IMR-90 (cell line): ENCODE measurements around the gene NCOA7. TPM values are rescaled to one million over a fixed set of nuclear protein-coding genes. Genes with fewer than 3 reads are reported as not detected.

Experiments
- ATAC-seq: fragments of 200-7000 bp; cut with Tn5 transposase; 2 replicates; pipeline ENCODE4 v1.9.1; 2020; ENCODE audit warnings: low read depth, mild to moderate bottlenecking, moderate library complexity
- BruUV-seq: library from RNA; stranded (reverse); fragments of 400-500 nt; replicated peaks from 2 replicates; lab custom pipeline; 2021; lab: Mats Ljungman, UMichigan
- CTCF ChIA-PET: fragments of 300-600 bp; formaldehyde crosslinking; extraction: SDS; loops from one replicate; lab custom pipeline; 2021; ENCODE audit warnings: antibody characterized with exemption; lab: Yijun Ruan, JAX
- POLR2A ChIA-PET: fragments of 300-600 bp; sonication (Branson Sonifier 250); formaldehyde crosslinking; loops from one replicate; lab custom pipeline; 2022; ENCODE audit warnings: antibody characterized with exemption; ENCODE audit not compliant: unreplicated experiment; lab: Charles Lee
- DNase-seq: peaks from one replicate; pipeline ENCODE4 v3.0.0; 2013
- H2AFZ ChIP-seq: replicated peaks from 2 replicates; pipeline ENCODE3; 2013; ENCODE audit warnings: low read length, mild to moderate bottlenecking; ENCODE audit not compliant: poor library complexity
- H2AK5ac ChIP-seq: 2 replicates; pipeline ENCODE4 v1.6.1; 2013; ENCODE audit warnings: low read depth, low read length, inconsistent platforms
- H2AK9ac ChIP-seq: replicated peaks from 2 replicates; pipeline ENCODE3; 2013; ENCODE audit warnings: mild to moderate bottlenecking, low read depth, low read length, moderate library complexity; ENCODE audit not compliant: poor library complexity
- H2BK120ac ChIP-seq: 2 replicates; pipeline ENCODE4 v1.6.1; 2013; ENCODE audit warnings: low read depth, low read length, inconsistent platforms
- H2BK15ac ChIP-seq: 3 replicates; pipeline ENCODE4 v1.6.1; 2013; ENCODE audit warnings: low read depth, low read length, inconsistent platforms
- H2BK20ac ChIP-seq: 2 replicates; pipeline ENCODE4 v1.6.1; 2013; ENCODE audit warnings: low read depth, mild to moderate bottlenecking, inconsistent platforms, low read length, moderate library complexity
- H2BK5ac ChIP-seq: 2 replicates; pipeline ENCODE4 v1.6.1; 2013; ENCODE audit warnings: mild to moderate bottlenecking, low read depth, low read length, inconsistent platforms; ENCODE audit not compliant: poor library complexity, severe bottlenecking
- H3K14ac ChIP-seq: replicated peaks from 2 replicates; pipeline ENCODE4 v1.6.1; 2013; ENCODE audit warnings: low read depth, low read length, inconsistent platforms
- H3K18ac ChIP-seq: 2 replicates; pipeline ENCODE4 v1.6.1; 2013; ENCODE audit warnings: low read depth, low read length, control low read depth
- H3K23ac ChIP-seq: 2 replicates; pipeline ENCODE4 v1.6.1; 2013; ENCODE audit warnings: low read depth, low read length, inconsistent platforms
- H3K27ac ChIP-seq: 2 replicates; pipeline ENCODE4 v1.5.1; 2013; ENCODE audit warnings: mild to moderate bottlenecking, control low read depth, low read length; ENCODE audit not compliant: insufficient read depth
- H3K27me3 ChIP-seq: 2 replicates; pipeline ENCODE4 v1.6.1; 2013; ENCODE audit warnings: low read length; ENCODE audit not compliant: control insufficient read depth, insufficient read depth
- H3K36me3 ChIP-seq: 2 replicates; pipeline ENCODE4 v1.6.1; 2013; ENCODE audit warnings: low read length, mixed read lengths; ENCODE audit not compliant: control insufficient read depth, insufficient read depth
- H3K4ac ChIP-seq: 2 replicates; pipeline ENCODE4 v1.6.1; 2013; ENCODE audit warnings: low read depth, low read length, inconsistent platforms
- H3K4me1 ChIP-seq: 2 replicates; pipeline ENCODE4 v1.6.1; 2013; ENCODE audit warnings: low read length, mixed read lengths; ENCODE audit not compliant: control insufficient read depth, insufficient read depth
- H3K4me2 ChIP-seq: 2 replicates; pipeline ENCODE4 v1.6.1; 2013; ENCODE audit warnings: low read depth, mild to moderate bottlenecking, control low read depth, low read length, moderate library complexity
- H3K4me3 ChIP-seq: 2 replicates; pipeline ENCODE4 v1.5.1; 2013; ENCODE audit warnings: low read depth, mild to moderate bottlenecking, control low read depth, low read length, moderate library complexity; ENCODE audit not compliant: insufficient read depth
- H3K56ac ChIP-seq: 2 replicates; pipeline ENCODE4 v1.6.1; 2013; ENCODE audit warnings: low read length, inconsistent platforms; ENCODE audit not compliant: insufficient read depth; ENCODE audit errors: extremely low read depth
- H3K79me1 ChIP-seq, 2 experiments: 2 replicates each; pipeline ENCODE4 v1.6.1; 2013; ENCODE audit warnings: low read length in 2 of 2, inconsistent platforms in 1 of 2, low read depth in 1 of 2
- H3K9ac ChIP-seq: 2 replicates; pipeline ENCODE4 v1.6.1; 2013; ENCODE audit warnings: low read depth, low read length, control low read depth
- H3K9me1 ChIP-seq: 2 replicates; pipeline ENCODE4 v1.6.1; 2013; ENCODE audit warnings: low read length, inconsistent platforms; ENCODE audit not compliant: insufficient read depth
- H3K9me3 ChIP-seq: 2 replicates; pipeline ENCODE4 v1.6.1; 2013; ENCODE audit warnings: low read length; ENCODE audit not compliant: control insufficient read depth, insufficient read depth
- H4K20me1 ChIP-seq: 2 replicates; pipeline ENCODE4 v1.6.1; 2013; ENCODE audit warnings: low read length, inconsistent platforms; ENCODE audit not compliant: insufficient read depth
- H4K5ac ChIP-seq: 2 replicates; pipeline ENCODE4 v1.6.1; 2013; ENCODE audit warnings: mild to moderate bottlenecking, low read depth, low read length, control low read depth
- H4K8ac ChIP-seq, 2 experiments: 2 replicates each; pipeline ENCODE4 v1.6.1; 2013; ENCODE audit warnings: low read depth in 2 of 2, low read length in 2 of 2, control low read depth in 1 of 2, inconsistent platforms in 1 of 2
- H4K91ac ChIP-seq: 2 replicates; pipeline ENCODE4 v1.6.1; 2013; ENCODE audit warnings: low read depth, low read length, inconsistent platforms; ENCODE audit not compliant: insufficient read depth
- CEBPB ChIP-seq: IDR thresholded peaks from 2 replicates; pipeline ENCODE4 v1.6.1; 2012; ENCODE audit warnings: low read depth, low read length, improper control_type of control experiment
- CHD1 ChIP-seq: IDR thresholded peaks from 2 replicates; pipeline ENCODE4 v1.6.1; 2012; ENCODE audit warnings: low read depth, low read length, improper control_type of control experiment
- FOS ChIP-seq: fragments of 150-350 bp; IDR thresholded peaks from 2 replicates; pipeline ENCODE4 v1.6.1; 2016; ENCODE audit warnings: low read depth, low read length
- MAZ ChIP-seq: IDR thresholded peaks from 2 replicates; pipeline ENCODE4 v1.6.1; 2012; ENCODE audit warnings: low read depth, mild to moderate bottlenecking, low read length, improper control_type of control experiment, moderate library complexity, borderline replicate concordance
- MXI1 ChIP-seq: IDR thresholded peaks from 2 replicates; pipeline ENCODE4 v1.6.1; 2012; ENCODE audit warnings: low read depth, mild to moderate bottlenecking, low read length, moderate library complexity, borderline replicate concordance
- POLR2A ChIP-seq: IDR thresholded peaks from 2 replicates; pipeline ENCODE4 v1.6.1; 2012; ENCODE audit warnings: mild to moderate bottlenecking, low read depth, low read length
- RAD21 ChIP-seq: IDR thresholded peaks from 2 replicates; pipeline ENCODE4 v1.6.1; 2012; ENCODE audit warnings: low read length, improper control_type of control experiment
- RFX5 ChIP-seq: IDR thresholded peaks from 2 replicates; pipeline ENCODE4 v1.8.0; 2012; ENCODE audit warnings: low read depth, mild to moderate bottlenecking, low read length, moderate library complexity
- SMC3 ChIP-seq: fragments of 150-350 bp; IDR thresholded peaks from 2 replicates; pipeline ENCODE4 v1.6.1; 2016; ENCODE audit warnings: low read depth, mild to moderate bottlenecking, antibody characterized with exemption, low read length, moderate library complexity
- WGBS, 2 experiments: methylation state at CpG; one replicate each; pipeline versions ENCODE4 v1.1.5 to v1.1.7; 2013; ENCODE audit warnings: missing lambda C conversion rate in 2 of 2; ENCODE audit not compliant: insufficient read length in 1 of 2; ENCODE audit errors: extremely low coverage in 2 of 2; 5-methylcytosine and 5-hydroxymethylcytosine counted together
- dilution Hi-C: fragments of 300-500 bp; cut with HindIII; formaldehyde crosslinking; loops from one replicate; pipeline ENCODE4 v1.14.3; 2018; ENCODE audit warnings: low sequenced_read_pairs; ENCODE audit not compliant: unreplicated experiment
- in situ Hi-C: fragments of 300-500 bp; cut with MboI; formaldehyde crosslinking; loops from 3 replicates; pipeline ENCODE4 v1.14.3; 2019; ENCODE audit warnings: low sequenced_read_pairs, inconsistent platforms, mixed read lengths
- intact Hi-C: fragments of 100-400 bp; cut with micrococcal nuclease; formaldehyde crosslinking; loops from 2 replicates; pipeline ENCODE4 v1.10.0; 2022
- polyA plus RNA-seq, 3 experiments: library from polyadenylated mRNA; depleted of rRNA; stranded (reverse); fragments of >200 nt; gene quantifications; 2 replicates each; pipeline ENCODE4 v1.2.3, GENCODE V29; 2012; ENCODE audit warnings: low replicate concordance in 1 of 3
- total RNA-seq: library from RNA; depleted of rRNA; stranded (reverse); fragments of >200 nt; gene quantifications from 2 replicates; pipeline ENCODE4 v1.2.3, GENCODE V29; 2012
- TF ChIP-seq, protein P1 (sequence below): fragments of 150-350 bp; IDR thresholded peaks from 2 replicates; pipeline ENCODE4 v1.6.1; 2016; ENCODE audit warnings: low read depth, mild to moderate bottlenecking, low read length, moderate library complexity, borderline replicate concordance
- TF ChIP-seq, protein P2 (sequence below): conservative IDR thresholded peaks from 2 replicates; pipeline ENCODE4 v1.5.1; 2012; ENCODE audit warnings: mild to moderate bottlenecking, low read depth, low read length, improper control_type of control experiment

The NCOA7 gene
- total and polyA plus RNA-seq, 2 of the 4 experiments (the other 2 are of a cell fraction) = 12.6 to 12.9 TPM

DNA sequence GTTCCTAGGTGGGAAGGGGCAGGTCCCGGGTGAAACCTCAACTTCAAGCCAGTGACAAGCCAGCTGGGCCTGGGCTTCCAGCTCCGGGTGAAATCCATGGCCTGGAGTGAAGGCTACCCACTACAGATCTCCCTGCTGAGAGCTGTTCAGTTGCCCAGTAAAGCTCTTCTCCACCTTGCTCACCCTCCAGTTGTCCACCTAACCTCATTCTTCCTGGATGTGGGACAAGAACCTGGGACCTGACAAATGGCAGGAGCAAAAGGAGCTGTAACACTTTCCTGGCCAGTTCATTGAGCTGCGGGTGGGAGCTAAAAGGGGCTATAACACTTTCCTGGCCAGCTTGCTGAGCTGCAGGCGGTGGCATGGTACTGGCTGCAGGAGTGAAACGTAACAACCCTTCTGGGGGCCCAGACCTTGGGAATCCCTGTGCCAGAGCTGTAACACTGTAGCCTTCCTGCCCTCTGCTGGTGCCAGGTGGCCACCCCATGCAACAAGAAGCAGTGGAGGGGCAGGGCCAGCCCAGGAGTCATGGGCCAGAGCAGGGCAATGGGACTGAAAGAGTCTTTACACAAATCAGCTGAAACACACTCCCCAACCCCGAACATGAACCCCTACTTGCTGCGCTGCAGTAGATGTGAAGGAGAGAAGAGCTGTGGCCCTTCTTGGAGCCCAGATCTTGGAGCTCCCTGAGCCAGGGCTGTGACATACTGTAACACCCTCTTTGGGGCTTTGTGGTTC is 162.2 kb downstream of the NCOA7 start:
- peak overlapping the region; percentile 51; the same call in 1 of the 2 replicates for H4K91ac ChIP-seq
- no peak overlapping the region for H2AFZ ChIP-seq
- no peak overlapping the region for H4K5ac ChIP-seq
- H3K18ac ChIP-seq = no peak overlapping the region
- no peaks in the 10 kb centered on the region for H4K20me1 ChIP-seq
- no peak overlapping the region for H3K14ac ChIP-seq
- in situ Hi-C loops = no loop called here
- no peak overlapping the region for H3K4me3 ChIP-seq
- POLR2A ChIA-PET = no interaction called here
- intact Hi-C loops = no loop called here
- H3K27ac ChIP-seq = no peak overlapping the region
- H2AK9ac ChIP-seq = peak overlapping the region; percentile 11
- peak overlapping the region; percentile 5; the same call in 1 of the 2 replicates for H2BK120ac ChIP-seq
- 0 out of 2 replicates have a peak overlapping the region, but pooled peaks have one; percentile 18 for H2AK5ac ChIP-seq
- WGBS, 2 experiments = no CpG with 5 or more reads among the region's 7 CpGs
- CTCF ChIA-PET = interaction anchor here (0.5 to 2.4 kb wide), 6 partner anchors 11 to 172 kb away, joined by 3 to 14 read pairs (median 6); no protein-coding TSS in a partner anchor
- peak; percentile 79 for TF ChIP-seq SMC3
- TF ChIP-seq, protein P1, sequence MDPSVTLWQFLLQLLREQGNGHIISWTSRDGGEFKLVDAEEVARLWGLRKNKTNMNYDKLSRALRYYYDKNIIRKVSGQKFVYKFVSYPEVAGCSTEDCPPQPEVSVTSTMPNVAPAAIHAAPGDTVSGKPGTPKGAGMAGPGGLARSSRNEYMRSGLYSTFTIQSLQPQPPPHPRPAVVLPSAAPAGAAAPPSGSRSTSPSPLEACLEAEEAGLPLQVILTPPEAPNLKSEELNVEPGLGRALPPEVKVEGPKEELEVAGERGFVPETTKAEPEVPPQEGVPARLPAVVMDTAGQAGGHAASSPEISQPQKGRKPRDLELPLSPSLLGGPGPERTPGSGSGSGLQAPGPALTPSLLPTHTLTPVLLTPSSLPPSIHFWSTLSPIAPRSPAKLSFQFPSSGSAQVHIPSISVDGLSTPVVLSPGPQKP = no peak
- TF ChIP-seq CHD1 = no peak
- TF ChIP-seq CEBPB = no peak
- TF ChIP-seq, protein P2, sequence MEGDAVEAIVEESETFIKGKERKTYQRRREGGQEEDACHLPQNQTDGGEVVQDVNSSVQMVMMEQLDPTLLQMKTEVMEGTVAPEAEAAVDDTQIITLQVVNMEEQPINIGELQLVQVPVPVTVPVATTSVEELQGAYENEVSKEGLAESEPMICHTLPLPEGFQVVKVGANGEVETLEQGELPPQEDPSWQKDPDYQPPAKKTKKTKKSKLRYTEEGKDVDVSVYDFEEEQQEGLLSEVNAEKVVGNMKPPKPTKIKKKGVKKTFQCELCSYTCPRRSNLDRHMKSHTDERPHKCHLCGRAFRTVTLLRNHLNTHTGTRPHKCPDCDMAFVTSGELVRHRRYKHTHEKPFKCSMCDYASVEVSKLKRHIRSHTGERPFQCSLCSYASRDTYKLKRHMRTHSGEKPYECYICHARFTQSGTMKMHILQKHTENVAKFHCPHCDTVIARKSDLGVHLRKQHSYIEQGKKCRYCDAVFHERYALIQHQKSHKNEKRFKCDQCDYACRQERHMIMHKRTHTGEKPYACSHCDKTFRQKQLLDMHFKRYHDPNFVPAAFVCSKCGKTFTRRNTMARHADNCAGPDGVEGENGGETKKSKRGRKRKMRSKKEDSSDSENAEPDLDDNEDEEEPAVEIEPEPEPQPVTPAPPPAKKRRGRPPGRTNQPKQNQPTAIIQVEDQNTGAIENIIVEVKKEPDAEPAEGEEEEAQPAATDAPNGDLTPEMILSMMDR = peak; percentile 62
- no peak for TF ChIP-seq FOS
- no peak for TF ChIP-seq RFX5
- TF ChIP-seq MAZ = 0 out of 2 replicates have a peak, but pooled peaks have one; percentile 25
- peak; percentile 74 for TF ChIP-seq RAD21
- no peak for TF ChIP-seq MXI1
- TF ChIP-seq POLR2A = no peak
- no peak overlapping the region for H4K8ac ChIP-seq
- H3K79me1 ChIP-seq = peaks cover 0 to 12% of the 10 kb centered on the region in 2 experiments; a peak in 3 of 4 replicates
- no peaks in the 10 kb centered on the region for H3K27me3 ChIP-seq
- no TSS peak for BruUV-seq
- 0 out of 2 replicates have a peak, but pooled peaks cover 4% of the 10 kb centered on the region for H3K9me1 ChIP-seq
- no peak overlapping the region for H3K9ac ChIP-seq
- H3K23ac ChIP-seq = no peak overlapping the region
- H2BK15ac ChIP-seq = no peak overlapping the region
- H3K4me1 ChIP-seq = peaks cover 4% of the 10 kb centered on the region
- no peak overlapping the region for H2BK5ac ChIP-seq
- no peaks in the 10 kb centered on the region for H3K9me3 ChIP-seq
- ATAC-seq = peak; percentile 22; the same call in 1 of the 2 replicates
- no peaks in the 10 kb centered on the region for H3K36me3 ChIP-seq
- H3K4me2 ChIP-seq = no peak overlapping the region
- no peak overlapping the region for H3K4ac ChIP-seq
- 0 out of 2 replicates have a peak overlapping the region, but pooled peaks have one; percentile 21 for H2BK20ac ChIP-seq
- dilution Hi-C loops = no loop called here
- H3K56ac ChIP-seq = no peak overlapping the region
- peak; percentile 53 for DNase-seq
